K562 (cell line): ENCODE results near the gene RALY. TPM values are rescaled to one million over a fixed set of nuclear protein-coding genes. Genes with fewer than 3 reads are reported as not detected.

Experiments
- ATF4 ChIP-seq: fragments of 450-650 bp; formaldehyde crosslinking; IDR thresholded peaks from 2 replicates; pipeline ENCODE4 v1.4.0; 2022; ENCODE audit warnings: mild to moderate bottlenecking, moderate library complexity
- COPS2 ChIP-seq: fragments of 450-650 bp; conservative IDR thresholded peaks from 2 replicates; pipeline ENCODE4 v1.6.1; 2016; ENCODE audit warnings: mild to moderate bottlenecking, moderate library complexity
- HDAC3 ChIP-seq: fragments of 450-650 bp; IDR thresholded peaks from 2 replicates; pipeline ENCODE4 v1.6.1; 2018; ENCODE audit warnings: borderline replicate concordance, mild to moderate bottlenecking, moderate library complexity; ENCODE audit not compliant: partially characterized antibody
- IRF1 ChIP-seq: sonication (generic); formaldehyde crosslinking; IDR thresholded peaks from 2 replicates; pipeline ENCODE4 v1.8.0; 2022; ENCODE audit warnings: missing genetic modification reagents, mild to moderate bottlenecking, borderline replicate concordance
- MAX ChIP-seq: sonication (generic); formaldehyde crosslinking; IDR thresholded peaks from 2 replicates; pipeline ENCODE4 v1.9.0; 2022; ENCODE audit warnings: mild to moderate bottlenecking, missing genetic modification reagents
- MIER1 ChIP-seq: fragments of 450-650 bp; IDR thresholded peaks from 2 replicates; pipeline ENCODE4 v1.6.1; 2016; ENCODE audit warnings: antibody characterized with exemption, mild to moderate bottlenecking, low read depth
- TFAP4 ChIP-seq: sonication (generic); formaldehyde crosslinking; IDR thresholded peaks from 2 replicates; pipeline ENCODE4 v1.8.0; 2022; ENCODE audit warnings: missing genetic modification reagents, mild to moderate bottlenecking, moderate library complexity, borderline replicate concordance
- TRIM24 ChIP-seq, 2 experiments: fragments of 450-650 bp; IDR thresholded peaks; 2 replicates each; pipeline ENCODE4 v1.6.1; 2016
- ZNF217 ChIP-seq: sonication (generic); formaldehyde crosslinking; IDR thresholded peaks from 2 replicates; pipeline ENCODE4 v1.8.0; 2022; ENCODE audit warnings: mild to moderate bottlenecking, missing genetic modification reagents
- ZNF444 ChIP-seq: fragments of 250-450 bp; sonication (Bioruptor Pico); IDR thresholded peaks from 2 replicates; pipeline ENCODE4 v1.4.0; 2020; ENCODE audit warnings: mild to moderate bottlenecking, moderate library complexity
- polyA plus RNA-seq, 8 experiments: library from polyadenylated mRNA; depleted of rRNA in 4 of 8; stranded (reverse) in 5 of 8; unstranded in 3 of 8; fragments of >200 nt; fragmentation: Nextera tagmentation in 2 of 8; fragmentation: Illumina TruSeq in 1 of 8; extraction: Ambion mirVana in 2 of 8; extraction: Trizol in 1 of 8; gene quantifications; 2 replicates each; pipeline versions ENCODE4 v1.2.1 to v1.2.3, GENCODE V29; 2011 to 2014; ENCODE audit warnings: inconsistent platforms in 1 of 8, missing spikeins in 1 of 8
- total RNA-seq, 7 experiments: library from RNA; depleted of rRNA in 6 of 7; stranded (reverse); fragments of >200 nt in 6 of 7; fragmentation: Illumina TruSeq in 2 of 7; extraction: Trizol in 2 of 7; gene quantifications; 2 replicates each; pipeline versions ENCODE4 v1.2.1 to v1.2.3, GENCODE V29; 2011 to 2021; ENCODE audit warnings: low replicate concordance in 1 of 7
- TF ChIP-seq, protein P1 (sequence below), 2 experiments: fragments of 450-650 bp; IDR thresholded peaks; 2 replicates each; pipeline ENCODE4 v1.6.1; 2016; ENCODE audit warnings: mild to moderate bottlenecking in 2 of 2, borderline replicate concordance in 1 of 2, low read depth in 1 of 2, moderate library complexity in 1 of 2
- TF ChIP-seq, protein P2 (sequence below): fragments of 450-650 bp; IDR thresholded peaks from 2 replicates; pipeline ENCODE4 v1.6.1; 2017; ENCODE audit warnings: mild to moderate bottlenecking, moderate library complexity
- TF ChIP-seq, protein P3 (sequence below): sonication (generic); formaldehyde crosslinking; IDR thresholded peaks from 2 replicates; pipeline ENCODE4 v1.8.1; 2022; ENCODE audit warnings: missing genetic modification reagents

The RALY gene
- total and polyA plus RNA-seq, 9 of the 15 experiments (the other 6 are each of a cell fraction or from before 2014, with no cell fraction given) = 0.80 to 207 (median 128) TPM

GRCh38 chr20:34085544-34086040, 91.9 kb downstream of the RALY start (continued):
- TF ChIP-seq, protein P1, sequence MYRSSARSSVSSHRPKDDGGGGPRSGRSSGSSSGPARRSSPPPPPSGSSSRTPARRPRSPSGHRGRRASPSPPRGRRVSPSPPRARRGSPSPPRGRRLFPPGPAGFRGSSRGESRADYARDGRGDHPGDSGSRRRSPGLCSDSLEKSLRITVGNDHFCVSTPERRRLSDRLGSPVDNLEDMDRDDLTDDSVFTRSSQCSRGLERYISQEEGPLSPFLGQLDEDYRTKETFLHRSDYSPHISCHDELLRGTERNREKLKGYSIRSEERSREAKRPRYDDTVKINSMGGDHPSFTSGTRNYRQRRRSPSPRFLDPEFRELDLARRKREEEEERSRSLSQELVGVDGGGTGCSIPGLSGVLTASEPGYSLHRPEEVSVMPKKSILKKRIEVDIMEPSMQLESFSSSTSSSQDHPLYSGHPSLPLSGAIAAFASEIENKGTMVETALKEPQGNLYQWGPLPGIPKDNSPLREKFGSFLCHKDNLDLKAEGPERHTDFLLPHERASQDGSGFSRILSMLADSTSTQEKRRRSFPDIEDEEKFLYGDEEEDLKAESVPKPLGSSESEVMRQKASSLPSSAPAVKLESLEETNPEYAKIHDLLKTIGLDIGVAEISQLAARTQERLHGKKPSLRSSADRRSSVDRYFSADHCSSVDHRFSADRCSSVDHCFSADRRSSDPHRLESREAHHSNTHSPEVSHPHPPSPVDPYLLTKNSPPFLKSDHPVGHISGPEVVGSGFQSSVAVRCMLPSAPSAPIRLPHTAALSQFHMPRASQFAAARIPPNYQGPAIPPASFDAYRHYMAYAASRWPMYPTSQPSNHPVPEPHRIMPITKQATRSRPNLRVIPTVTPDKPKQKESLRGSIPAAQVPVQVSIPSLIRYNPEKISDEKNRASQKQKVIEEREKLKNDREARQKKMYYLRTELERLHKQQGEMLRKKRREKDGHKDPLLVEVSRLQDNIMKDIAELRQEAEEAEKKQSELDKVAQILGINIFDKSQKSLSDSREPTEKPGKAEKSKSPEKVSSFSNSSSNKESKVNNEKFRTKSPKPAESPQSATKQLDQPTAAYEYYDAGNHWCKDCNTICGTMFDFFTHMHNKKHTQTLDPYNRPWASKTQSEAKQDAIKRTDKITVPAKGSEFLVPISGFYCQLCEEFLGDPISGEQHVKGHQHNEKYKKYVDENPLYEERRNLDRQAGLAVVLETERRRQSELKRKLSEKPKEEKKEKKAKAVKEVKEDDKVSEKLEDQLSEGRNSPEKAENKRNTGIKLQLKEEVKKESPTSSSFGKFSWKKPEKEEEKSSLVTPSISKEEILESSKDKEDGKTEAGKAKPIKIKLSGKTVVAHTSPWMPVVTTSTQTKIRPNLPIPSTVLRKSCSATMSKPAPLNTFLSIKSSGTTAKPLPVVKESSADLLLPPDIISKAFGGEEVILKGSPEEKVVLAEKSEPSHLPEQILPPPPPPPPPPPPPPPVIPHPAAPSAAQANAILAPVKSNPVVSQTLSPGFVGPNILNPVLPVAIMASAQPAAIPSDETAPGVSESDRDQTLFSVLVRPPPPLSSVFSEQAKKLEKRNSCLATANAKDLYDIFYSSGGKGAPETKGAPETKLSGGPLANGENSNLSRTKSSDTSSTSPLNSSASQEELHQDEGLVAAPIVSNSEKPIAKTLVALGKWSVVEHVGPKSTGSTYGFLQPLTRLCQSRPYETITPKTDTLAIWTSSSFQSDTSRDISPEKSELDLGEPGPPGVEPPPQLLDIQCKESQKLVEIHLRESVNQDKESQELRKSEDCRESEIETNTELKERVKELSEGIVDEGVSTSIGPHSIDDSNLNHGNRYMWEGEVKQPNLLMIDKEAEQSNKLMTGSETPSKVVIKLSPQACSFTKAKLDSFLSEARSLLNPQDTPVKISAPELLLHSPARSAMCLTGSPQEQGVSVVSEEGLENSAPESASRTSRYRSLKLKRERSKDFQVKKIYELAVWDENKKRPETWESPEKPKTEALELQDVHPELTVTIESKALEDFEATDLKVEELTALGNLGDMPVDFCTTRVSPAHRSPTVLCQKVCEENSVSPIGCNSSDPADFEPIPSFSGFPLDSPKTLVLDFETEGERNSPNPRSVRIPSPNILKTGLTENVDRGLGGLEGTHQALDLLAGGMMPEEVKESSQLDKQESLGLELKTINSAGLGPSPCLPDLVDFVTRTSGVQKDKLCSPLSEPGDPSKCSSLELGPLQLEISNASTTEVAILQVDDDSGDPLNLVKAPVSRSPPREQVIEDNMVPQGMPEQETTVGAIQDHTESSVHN (IDR thresholded peaks at IDR 0.05; ENCODE audit: borderline replicate concordance in 1 of 2, low read depth in 1 of 2) = 0 out of 4 replicates have a peak, but pooled peaks of 1 of the 2 experiments have one; percentile 44
- TF ChIP-seq ATF4 (CRISPR knock-in tag) (no peak), ZNF444 (CRISPR knock-in tag) (no peak), MIER1 (0 out of 2 replicates have a peak, but pooled peaks have one; percentile 37), HDAC3 (peak; percentile 81), TFAP4 (CRISPR knock-in tag) (peak; percentile 59; the same call in 1 of the 2 replicates), MAX (peak; percentile 98), IRF1 (CRISPR knock-in tag) (no peak), ZNF217 (no peak), TRIM24 (IDR thresholded peaks at IDR 0.05) (peak; percentile 76 to 91), COPS2 (no peak)
- TF ChIP-seq, protein P2, sequence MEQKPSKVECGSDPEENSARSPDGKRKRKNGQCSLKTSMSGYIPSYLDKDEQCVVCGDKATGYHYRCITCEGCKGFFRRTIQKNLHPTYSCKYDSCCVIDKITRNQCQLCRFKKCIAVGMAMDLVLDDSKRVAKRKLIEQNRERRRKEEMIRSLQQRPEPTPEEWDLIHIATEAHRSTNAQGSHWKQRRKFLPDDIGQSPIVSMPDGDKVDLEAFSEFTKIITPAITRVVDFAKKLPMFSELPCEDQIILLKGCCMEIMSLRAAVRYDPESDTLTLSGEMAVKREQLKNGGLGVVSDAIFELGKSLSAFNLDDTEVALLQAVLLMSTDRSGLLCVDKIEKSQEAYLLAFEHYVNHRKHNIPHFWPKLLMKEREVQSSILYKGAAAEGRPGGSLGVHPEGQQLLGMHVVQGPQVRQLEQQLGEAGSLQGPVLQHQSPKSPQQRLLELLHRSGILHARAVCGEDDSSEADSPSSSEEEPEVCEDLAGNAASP = no peak
- TF ChIP-seq, protein P3, sequence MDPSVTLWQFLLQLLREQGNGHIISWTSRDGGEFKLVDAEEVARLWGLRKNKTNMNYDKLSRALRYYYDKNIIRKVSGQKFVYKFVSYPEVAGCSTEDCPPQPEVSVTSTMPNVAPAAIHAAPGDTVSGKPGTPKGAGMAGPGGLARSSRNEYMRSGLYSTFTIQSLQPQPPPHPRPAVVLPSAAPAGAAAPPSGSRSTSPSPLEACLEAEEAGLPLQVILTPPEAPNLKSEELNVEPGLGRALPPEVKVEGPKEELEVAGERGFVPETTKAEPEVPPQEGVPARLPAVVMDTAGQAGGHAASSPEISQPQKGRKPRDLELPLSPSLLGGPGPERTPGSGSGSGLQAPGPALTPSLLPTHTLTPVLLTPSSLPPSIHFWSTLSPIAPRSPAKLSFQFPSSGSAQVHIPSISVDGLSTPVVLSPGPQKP (CRISPR knock-in tag) = no peak
